GM12878 (cell line): Measurements from ENCODE around the gene TLE7. TPM values are rescaled to one million over a fixed set of nuclear protein-coding genes. Genes with fewer than 3 reads are reported as not detected.

Experiments used
- ATF7 ChIP-seq: fragments of 450-650 bp; IDR thresholded peaks from 2 replicates; pipeline ENCODE4 v1.6.1; 2016; ENCODE audit warnings: low read depth, mild to moderate bottlenecking
- BHLHE40 ChIP-seq, 2 experiments: fragments of 450-650 bp in 1 of 2; IDR thresholded peaks; 2 replicates each; pipeline ENCODE4 v1.6.1; 2011 to 2017; ENCODE audit warnings: low read depth in 2 of 2, borderline replicate concordance in 1 of 2, improper control_type of control experiment in 1 of 2, low read length in 1 of 2, mild to moderate bottlenecking in 1 of 2
- CBX3 ChIP-seq: fragments of 200-600 bp; sonication (generic); IDR thresholded peaks from 2 replicates; pipeline ENCODE4 v1.6.1; 2016; ENCODE audit warnings: low read depth, borderline replicate concordance
- CHD1 ChIP-seq: IDR thresholded peaks from 2 replicates; pipeline ENCODE4 v1.6.1; 2012; ENCODE audit warnings: low read depth, low read length, improper control_type of control experiment
- DPF2 ChIP-seq: fragments of 450-650 bp; IDR thresholded peaks from 2 replicates; pipeline ENCODE4 v1.6.1; 2017; ENCODE audit warnings: mild to moderate bottlenecking
- FOS ChIP-seq: IDR thresholded peaks from 3 replicates; pipeline ENCODE4 v1.6.1; 2011; ENCODE audit warnings: borderline replicate concordance; ENCODE audit not compliant: insufficient read length; ENCODE audit errors: extremely low read depth
- GABPA ChIP-seq: IDR thresholded peaks from 2 replicates; pipeline ENCODE4 v1.6.1; 2014; ENCODE audit warnings: antibody characterized with exemption, low read depth, mild to moderate bottlenecking, inconsistent platforms
- HCFC1 ChIP-seq: fragments of 150-350 bp; IDR thresholded peaks from 2 replicates; pipeline ENCODE4 v1.6.1; 2014; ENCODE audit warnings: low read length
- IRF3 ChIP-seq: fragments of 450-650 bp; IDR thresholded peaks from 2 replicates; pipeline ENCODE4 v1.6.1; 2014; ENCODE audit warnings: mild to moderate bottlenecking
- IRF4 ChIP-seq: IDR thresholded peaks from 2 replicates; pipeline ENCODE4 v1.6.1; 2011; ENCODE audit warnings: low read depth, low read length
- IRF5 ChIP-seq: fragments of 450-650 bp; IDR thresholded peaks from 2 replicates; pipeline ENCODE4 v1.6.1; 2017; ENCODE audit warnings: borderline replicate concordance
- KLF5 ChIP-seq: fragments of 450-650 bp; IDR thresholded peaks from 2 replicates; pipeline ENCODE4 v1.6.1; 2014; ENCODE audit warnings: mild to moderate bottlenecking; ENCODE audit not compliant: partially characterized antibody
- LARP7 ChIP-seq: fragments of 450-650 bp; IDR thresholded peaks from 2 replicates; pipeline ENCODE4 v1.6.1; 2017; ENCODE audit warnings: mild to moderate bottlenecking
- MXI1 ChIP-seq: fragments of 150-350 bp; IDR thresholded peaks from 2 replicates; pipeline ENCODE4 v1.6.1; 2011; ENCODE audit warnings: low read depth, mild to moderate bottlenecking, inconsistent platforms, low read length, improper control_type of control experiment
- NR2C2 ChIP-seq: IDR thresholded peaks from 2 replicates; pipeline ENCODE4 v1.6.1; 2011; ENCODE audit warnings: borderline replicate concordance, low read depth; ENCODE audit not compliant: control insufficient read depth, insufficient read length
- POU2F2 ChIP-seq: IDR thresholded peaks from 3 replicates; pipeline ENCODE4 v1.6.1; 2011; ENCODE audit warnings: low read depth, mild to moderate bottlenecking, low read length, borderline replicate concordance
- RELA ChIP-seq: fragments of 450-650 bp; IDR thresholded peaks from 2 replicates; pipeline ENCODE4 v1.8.0; 2014; ENCODE audit warnings: borderline replicate concordance; ENCODE audit not compliant: partially characterized antibody
- SMAD5 ChIP-seq: IDR thresholded peaks from 2 replicates; pipeline ENCODE4 v1.6.1; 2016; ENCODE audit warnings: antibody characterized with exemption, low read depth
- SUPT20H ChIP-seq: IDR thresholded peaks from 2 replicates; pipeline ENCODE4 v1.6.1; 2011; ENCODE audit warnings: low read depth, mild to moderate bottlenecking, low read length, moderate library complexity, borderline replicate concordance; ENCODE audit not compliant: control insufficient read depth
- WRNIP1 ChIP-seq: IDR thresholded peaks from 2 replicates; pipeline ENCODE4 v1.6.1; 2011; ENCODE audit warnings: low read depth, low read length, improper control_type of control experiment, borderline replicate concordance
- ZZZ3 ChIP-seq: IDR thresholded peaks from 2 replicates; pipeline ENCODE4 v1.6.1; 2011; ENCODE audit warnings: low read depth; ENCODE audit not compliant: control insufficient read depth, insufficient read length
- polyA plus RNA-seq, 11 experiments: library from polyadenylated mRNA; depleted of rRNA in 4 of 11; unstranded in 6 of 11; stranded (reverse) in 5 of 11; fragments of >200 nt; fragmentation: Nextera tagmentation in 4 of 11; fragmentation: Illumina TruSeq in 1 of 11; extraction: Ambion mirVana in 4 of 11; extraction: Trizol in 1 of 11; gene quantifications; 1 replicate in 1 of 11; 2 replicates in 10 of 11; pipeline versions ENCODE4 v1.2.1 to v1.2.3, GENCODE V29; 2011 to 2016; ENCODE audit warnings: inconsistent platforms in 2 of 11, missing spikeins in 2 of 11, low read depth in 1 of 11
- total RNA-seq, 4 experiments: library from RNA; depleted of rRNA in 3 of 4; stranded (reverse); fragments of >200 nt in 3 of 4; fragmentation: Illumina TruSeq in 1 of 4; extraction: Trizol in 1 of 4; gene quantifications; 2 replicates each; pipeline versions ENCODE4 v1.2.1 to v1.2.3, GENCODE V29; 2013 to 2021
- TF ChIP-seq, protein P1 (sequence below): IDR thresholded peaks from 2 replicates; pipeline ENCODE4 v1.6.1; 2011; ENCODE audit warnings: borderline replicate concordance, low read depth, mild to moderate bottlenecking, moderate library complexity, mixed read lengths, low read length; ENCODE audit not compliant: insufficient read depth; ENCODE audit errors: extremely low read length
- TF ChIP-seq, protein P2 (sequence below): IDR thresholded peaks from 2 replicates; pipeline ENCODE4 v1.6.1; 2012; ENCODE audit warnings: low read depth, low read length, improper control_type of control experiment
- TF ChIP-seq, protein P3 (sequence below): fragments of 450-650 bp; IDR thresholded peaks from 2 replicates; pipeline ENCODE4 v1.6.1; 2016; ENCODE audit warnings: mild to moderate bottlenecking

TLE7 gene
- total and polyA plus RNA-seq, 10 of the 15 experiments (the other 5 are each of a cell fraction or from before 2014, with no cell fraction given) = not detected

GRCh38 chr16:71484006-71484893 lies 42.4 kb upstream of the TLE7 start (continued):
- TF ChIP-seq, protein P1, sequence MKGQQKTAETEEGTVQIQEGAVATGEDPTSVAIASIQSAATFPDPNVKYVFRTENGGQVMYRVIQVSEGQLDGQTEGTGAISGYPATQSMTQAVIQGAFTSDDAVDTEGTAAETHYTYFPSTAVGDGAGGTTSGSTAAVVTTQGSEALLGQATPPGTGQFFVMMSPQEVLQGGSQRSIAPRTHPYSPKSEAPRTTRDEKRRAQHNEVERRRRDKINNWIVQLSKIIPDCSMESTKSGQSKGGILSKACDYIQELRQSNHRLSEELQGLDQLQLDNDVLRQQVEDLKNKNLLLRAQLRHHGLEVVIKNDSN = no peak
- peak; percentile 68; the same call in 1 of the 2 replicates for TF ChIP-seq LARP7
- TF ChIP-seq, protein P2, sequence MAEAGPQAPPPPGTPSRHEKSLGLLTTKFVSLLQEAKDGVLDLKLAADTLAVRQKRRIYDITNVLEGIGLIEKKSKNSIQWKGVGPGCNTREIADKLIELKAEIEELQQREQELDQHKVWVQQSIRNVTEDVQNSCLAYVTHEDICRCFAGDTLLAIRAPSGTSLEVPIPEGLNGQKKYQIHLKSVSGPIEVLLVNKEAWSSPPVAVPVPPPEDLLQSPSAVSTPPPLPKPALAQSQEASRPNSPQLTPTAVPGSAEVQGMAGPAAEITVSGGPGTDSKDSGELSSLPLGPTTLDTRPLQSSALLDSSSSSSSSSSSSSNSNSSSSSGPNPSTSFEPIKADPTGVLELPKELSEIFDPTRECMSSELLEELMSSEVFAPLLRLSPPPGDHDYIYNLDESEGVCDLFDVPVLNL = no peak
- TF ChIP-seq HCFC1 = peak; percentile 66
- TF ChIP-seq, protein P3, sequence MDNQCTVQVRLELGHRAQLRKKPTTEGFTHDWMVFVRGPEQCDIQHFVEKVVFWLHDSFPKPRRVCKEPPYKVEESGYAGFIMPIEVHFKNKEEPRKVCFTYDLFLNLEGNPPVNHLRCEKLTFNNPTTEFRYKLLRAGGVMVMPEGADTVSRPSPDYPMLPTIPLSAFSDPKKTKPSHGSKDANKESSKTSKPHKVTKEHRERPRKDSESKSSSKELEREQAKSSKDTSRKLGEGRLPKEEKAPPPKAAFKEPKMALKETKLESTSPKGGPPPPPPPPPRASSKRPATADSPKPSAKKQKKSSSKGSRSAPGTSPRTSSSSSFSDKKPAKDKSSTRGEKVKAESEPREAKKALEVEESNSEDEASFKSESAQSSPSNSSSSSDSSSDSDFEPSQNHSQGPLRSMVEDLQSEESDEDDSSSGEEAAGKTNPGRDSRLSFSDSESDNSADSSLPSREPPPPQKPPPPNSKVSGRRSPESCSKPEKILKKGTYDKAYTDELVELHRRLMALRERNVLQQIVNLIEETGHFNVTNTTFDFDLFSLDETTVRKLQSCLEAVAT = no peak; the same call in 1 of the 2 replicates
- no peak for TF ChIP-seq FOS
- TF ChIP-seq RELA = no peak
- no peak for TF ChIP-seq NR2C2
- no peak for TF ChIP-seq ZZZ3
- TF ChIP-seq DPF2 = no peak
- peak; percentile 66 for TF ChIP-seq ATF7
- TF ChIP-seq IRF3 = no peak
- peak; percentile 88 to 93 for TF ChIP-seq BHLHE40 (IDR thresholded peaks at IDR 0.05; ENCODE audit: borderline replicate concordance in 1 of 2, low read depth in 2 of 2, low read length in 1 of 2)
- TF ChIP-seq WRNIP1 = no peak
- peak; percentile 57; the same call in 1 of the 3 replicates for TF ChIP-seq POU2F2
- TF ChIP-seq IRF4 = peak; percentile 46; the same call in 1 of the 2 replicates
- TF ChIP-seq MXI1 = no peak
- TF ChIP-seq GABPA = peak; percentile 92
- peak; percentile 62; the same call in 1 of the 2 replicates for TF ChIP-seq IRF5
- no peak for TF ChIP-seq CHD1
- no peak for TF ChIP-seq CBX3
- no peak for TF ChIP-seq SUPT20H
- TF ChIP-seq KLF5 = peak; percentile 71
- TF ChIP-seq SMAD5 = peak; percentile 58; the same call in 1 of the 2 replicates
